Measurements from ENCODE around the gene RNF121.
A peak's percentile ranks its signal among the peaks of the same experiment; 100 is the strongest.

RNF121 gene

GRCh38 chr11:72000202-72000867 lies 71.5 kb downstream of the RNF121 start:
- Mint-ChIP-seq H3K36me3 (ENCODE audit: low read depth) (peaks cover 22% of the 10 kb centered on the region), H3K4me1 (peaks cover 43% of the 10 kb centered on the region), H3K9me3 (no peaks in the 10 kb centered on the region), H3K4me3 (no peak overlapping the region), H3K27ac (no peak overlapping the region), H3K27me3 (ENCODE audit: low read depth) (no peaks in the 10 kb centered on the region)
- TF ChIP-seq, protein P1, sequence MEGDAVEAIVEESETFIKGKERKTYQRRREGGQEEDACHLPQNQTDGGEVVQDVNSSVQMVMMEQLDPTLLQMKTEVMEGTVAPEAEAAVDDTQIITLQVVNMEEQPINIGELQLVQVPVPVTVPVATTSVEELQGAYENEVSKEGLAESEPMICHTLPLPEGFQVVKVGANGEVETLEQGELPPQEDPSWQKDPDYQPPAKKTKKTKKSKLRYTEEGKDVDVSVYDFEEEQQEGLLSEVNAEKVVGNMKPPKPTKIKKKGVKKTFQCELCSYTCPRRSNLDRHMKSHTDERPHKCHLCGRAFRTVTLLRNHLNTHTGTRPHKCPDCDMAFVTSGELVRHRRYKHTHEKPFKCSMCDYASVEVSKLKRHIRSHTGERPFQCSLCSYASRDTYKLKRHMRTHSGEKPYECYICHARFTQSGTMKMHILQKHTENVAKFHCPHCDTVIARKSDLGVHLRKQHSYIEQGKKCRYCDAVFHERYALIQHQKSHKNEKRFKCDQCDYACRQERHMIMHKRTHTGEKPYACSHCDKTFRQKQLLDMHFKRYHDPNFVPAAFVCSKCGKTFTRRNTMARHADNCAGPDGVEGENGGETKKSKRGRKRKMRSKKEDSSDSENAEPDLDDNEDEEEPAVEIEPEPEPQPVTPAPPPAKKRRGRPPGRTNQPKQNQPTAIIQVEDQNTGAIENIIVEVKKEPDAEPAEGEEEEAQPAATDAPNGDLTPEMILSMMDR (IDR thresholded peaks at IDR 0.05; ENCODE audit: unreplicated experiment in 3 of 3), result no peak

DNA sequence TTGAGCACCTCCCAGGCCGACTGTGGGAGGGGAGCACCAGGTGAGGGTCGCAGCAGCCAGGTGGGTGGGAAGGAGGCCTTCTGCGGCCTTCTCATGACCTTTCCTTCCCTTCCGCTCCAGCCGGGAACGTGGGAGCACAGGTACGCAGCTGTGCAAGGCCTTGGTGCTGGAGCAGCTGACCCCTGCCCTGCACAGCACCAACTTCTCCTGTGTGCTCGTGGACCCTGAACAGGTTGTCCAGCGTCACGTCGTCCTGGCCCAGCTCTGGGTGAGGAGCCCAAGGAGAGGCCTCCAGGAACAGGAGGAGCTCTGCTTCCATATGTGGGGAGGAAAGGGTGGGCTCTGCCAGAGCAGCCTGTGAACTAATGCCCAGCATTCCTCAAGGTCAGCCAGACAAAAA lies 72.4 kb downstream of the RNF121 start:
- H3K9me3 Mint-ChIP-seq, result no peaks in the 10 kb centered on the region
- peaks cover 35% of the 10 kb centered on the region for H3K4me1 Mint-ChIP-seq
- TF ChIP-seq, protein P1 (IDR thresholded peaks at IDR 0.05; ENCODE audit: unreplicated experiment in 3 of 3), result no peak
- H3K27me3 Mint-ChIP-seq (ENCODE audit: low read depth), result no peaks in the 10 kb centered on the region
- peak overlapping the region; percentile 79 to 86 (median 83) for H3K27ac Mint-ChIP-seq
- H3K36me3 Mint-ChIP-seq (ENCODE audit: low read depth), result peaks cover 28% of the 10 kb centered on the region
- H3K4me3 Mint-ChIP-seq, result no peak overlapping the region

- no peaks in the 10 kb centered on the region for H3K27me3 Mint-ChIP-seq (ENCODE audit: low read depth)
- H3K27ac Mint-ChIP-seq, result peak overlapping the region; percentile 79 to 86 (median 83)
- H3K36me3 Mint-ChIP-seq (ENCODE audit: low read depth), result peaks cover 32% of the 10 kb centered on the region
- no peaks in the 10 kb centered on the region for H3K9me3 Mint-ChIP-seq
- no peak overlapping the region for H3K4me3 Mint-ChIP-seq
- peaks cover 30% of the 10 kb centered on the region for H3K4me1 Mint-ChIP-seq
- TF ChIP-seq, protein P1 (IDR thresholded peaks at IDR 0.05; ENCODE audit: unreplicated experiment in 3 of 3), result no peak
Measured at GRCh38 chr11:72001834-72002591, 73.2 kb downstream of the RNF121 start.

DNA sequence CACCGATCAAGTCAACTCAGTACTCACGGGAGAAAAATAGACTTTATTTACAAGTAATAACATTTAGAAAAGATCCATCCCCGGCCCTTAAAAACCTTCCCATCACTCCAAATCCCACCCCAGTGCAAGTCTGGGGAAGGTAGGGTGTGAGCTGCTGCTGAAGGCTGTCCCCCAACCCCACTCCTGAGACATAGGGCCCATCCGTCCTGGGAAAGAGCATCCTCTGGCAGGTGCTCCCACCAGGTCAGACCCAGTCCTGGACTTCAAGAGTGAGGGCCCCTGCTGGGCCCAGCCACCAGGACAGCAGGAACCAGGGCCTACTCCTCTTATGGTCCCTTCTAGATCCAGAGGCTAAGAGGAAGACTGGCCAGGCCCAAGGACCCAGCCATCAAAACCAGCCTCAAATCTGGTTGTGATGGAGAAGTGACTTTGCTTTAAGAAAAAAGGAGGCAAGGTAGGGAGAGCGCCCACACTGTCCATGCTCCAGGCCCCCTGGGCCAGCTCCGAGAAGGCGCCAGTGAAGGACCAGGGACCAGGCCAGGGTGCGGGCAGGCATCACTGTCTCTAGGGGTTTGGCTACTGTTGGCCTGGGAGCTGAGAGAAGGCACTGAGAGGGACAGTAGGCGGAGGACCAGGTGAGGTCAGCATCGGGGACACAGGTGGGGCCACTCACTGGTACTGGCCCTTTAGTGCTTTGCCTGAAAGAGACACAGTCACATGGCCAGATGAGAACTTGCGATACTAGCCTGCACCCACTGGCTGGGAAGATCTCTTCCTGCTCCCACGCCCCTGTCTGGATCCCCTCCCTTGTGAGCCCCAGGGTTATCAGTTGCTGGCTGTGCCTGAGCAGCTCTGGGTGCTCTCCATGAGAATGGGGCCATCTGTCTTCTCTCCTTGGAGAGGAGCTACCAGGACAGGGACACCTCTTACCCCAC lies 74.3 kb downstream of the RNF121 start:
- Mint-ChIP-seq H3K27ac (peak overlapping the region; percentile 79 to 86 (median 83)), H3K9me3 (no peaks in the 10 kb centered on the region), H3K36me3 (ENCODE audit: low read depth) (peaks cover 43% of the 10 kb centered on the region), H3K4me1 (peaks cover 28% of the 10 kb centered on the region), H3K4me3 (no peak overlapping the region), H3K27me3 (ENCODE audit: low read depth) (no peaks in the 10 kb centered on the region)
- TF ChIP-seq, protein P1 (IDR thresholded peaks at IDR 0.05; ENCODE audit: unreplicated experiment in 3 of 3), result no peak

- Mint-ChIP-seq H3K9me3 (no peaks in the 10 kb centered on the region), H3K27me3 (ENCODE audit: low read depth) (no peaks in the 10 kb centered on the region), H3K36me3 (ENCODE audit: low read depth) (peaks cover 50% of the 10 kb centered on the region), H3K4me1 (peaks cover 26% of the 10 kb centered on the region), H3K27ac (peak overlapping the region in 1 of 3 experiments; percentile 79), H3K4me3 (no peak overlapping the region)
- TF ChIP-seq, protein P1 (IDR thresholded peaks at IDR 0.05; ENCODE audit: unreplicated experiment in 3 of 3), result no peak
Measured at GRCh38 chr11:72003776-72004171, 74.9 kb downstream of the RNF121 start.
